ENCODE data around the gene KRTAP13-2. TPM values are rescaled to one million over a fixed set of nuclear protein-coding genes. Genes with fewer than 3 reads are reported as not detected.
A peak's percentile ranks its signal among the peaks of the same experiment; 100 is the strongest.

Gene KRTAP13-2, protein sequence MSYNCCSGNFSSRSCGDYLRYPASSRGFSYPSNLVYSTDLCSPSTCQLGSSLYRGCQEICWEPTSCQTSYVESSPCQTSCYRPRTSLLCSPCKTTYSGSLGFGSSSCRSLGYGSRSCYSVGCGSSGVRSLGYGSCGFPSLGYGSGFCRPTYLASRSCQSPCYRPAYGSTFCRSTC
- not detected in 2 replicates for total RNA-seq (2022)
- Bru-seq, nascent RNA, result not detected
- BruChase-seq, experiment 1, labeled RNA remaining after a 6-hour chase, result not detected
- BruChase-seq, experiment 2, labeled RNA remaining after a 2-hour chase, result not detected
- long read RNA-seq, result 0 reads

- BruUV-seq (replicated peaks), result no TSS peak
- Mint-ChIP-seq H3K4me1 (ENCODE audit: insufficient read depth, unreplicated experiment) (no peaks in the 10 kb centered on the region), H3K27ac (ENCODE audit: low read depth, unreplicated experiment) (no peak within 1 kb of the TSS), H3K27me3 (ENCODE audit: insufficient read depth, unreplicated experiment) (peaks cover 26% of the 10 kb centered on the region), H3K9me3 (ENCODE audit: unreplicated experiment) (no peaks in the 10 kb centered on the region), H3K4me3 (ENCODE audit: unreplicated experiment) (no peak within 1 kb of the TSS), H3K36me3 (ENCODE audit: insufficient read depth, unreplicated experiment) (no peaks in the 10 kb centered on the region)
- CTCF ChIA-PET, result no interaction called here
- intact Hi-C loops (cut with micrococcal nuclease), result no loop called here
- TF ChIP-seq, protein P1, sequence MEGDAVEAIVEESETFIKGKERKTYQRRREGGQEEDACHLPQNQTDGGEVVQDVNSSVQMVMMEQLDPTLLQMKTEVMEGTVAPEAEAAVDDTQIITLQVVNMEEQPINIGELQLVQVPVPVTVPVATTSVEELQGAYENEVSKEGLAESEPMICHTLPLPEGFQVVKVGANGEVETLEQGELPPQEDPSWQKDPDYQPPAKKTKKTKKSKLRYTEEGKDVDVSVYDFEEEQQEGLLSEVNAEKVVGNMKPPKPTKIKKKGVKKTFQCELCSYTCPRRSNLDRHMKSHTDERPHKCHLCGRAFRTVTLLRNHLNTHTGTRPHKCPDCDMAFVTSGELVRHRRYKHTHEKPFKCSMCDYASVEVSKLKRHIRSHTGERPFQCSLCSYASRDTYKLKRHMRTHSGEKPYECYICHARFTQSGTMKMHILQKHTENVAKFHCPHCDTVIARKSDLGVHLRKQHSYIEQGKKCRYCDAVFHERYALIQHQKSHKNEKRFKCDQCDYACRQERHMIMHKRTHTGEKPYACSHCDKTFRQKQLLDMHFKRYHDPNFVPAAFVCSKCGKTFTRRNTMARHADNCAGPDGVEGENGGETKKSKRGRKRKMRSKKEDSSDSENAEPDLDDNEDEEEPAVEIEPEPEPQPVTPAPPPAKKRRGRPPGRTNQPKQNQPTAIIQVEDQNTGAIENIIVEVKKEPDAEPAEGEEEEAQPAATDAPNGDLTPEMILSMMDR (IDR thresholded peaks at IDR 0.05; ENCODE audit: unreplicated experiment), result no peak
- POLR2A ChIA-PET, result no interaction called here
- no peak for DNase-seq (ENCODE audit: unreplicated experiment)
Observed at GRCh38 chr21:30372139-30372770, at the start of gene KRTAP13-2. TSS of gene KRTAP13-2 (minus strand) at chr21:30372271. CDS start at chr21:30372213, 58 bp downstream.

DNA sequence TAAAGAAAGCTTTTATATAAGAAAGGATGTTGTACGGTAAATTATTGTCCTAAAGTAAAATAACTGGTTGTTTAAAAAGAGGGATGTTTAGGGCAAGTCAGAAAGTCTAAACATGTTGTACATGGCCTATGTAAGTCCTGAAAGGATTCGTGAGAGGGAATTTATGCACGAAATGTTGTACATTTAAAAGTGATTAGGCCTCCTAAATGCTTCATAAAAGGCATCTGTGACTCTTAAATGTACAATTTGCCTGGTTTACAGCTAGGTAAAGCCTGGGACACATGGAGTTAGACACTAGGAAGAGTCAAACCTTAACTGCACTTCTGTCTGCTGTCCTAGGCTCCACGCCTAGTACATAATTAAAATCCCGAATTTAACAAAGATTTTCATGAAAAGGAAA lies 43.9 kb upstream of the KRTAP13-2 start:
- DNase-seq (ENCODE audit: unreplicated experiment), result no peak
- Mint-ChIP-seq H3K36me3 (ENCODE audit: insufficient read depth, unreplicated experiment) (no peaks in the 10 kb centered on the region), H3K27me3 (ENCODE audit: insufficient read depth, unreplicated experiment) (peaks cover 66% of the 10 kb centered on the region), H3K4me3 (ENCODE audit: unreplicated experiment) (no peak overlapping the region), H3K4me1 (ENCODE audit: insufficient read depth, unreplicated experiment) (no peaks in the 10 kb centered on the region), H3K27ac (ENCODE audit: low read depth, unreplicated experiment) (no peak overlapping the region), H3K9me3 (ENCODE audit: unreplicated experiment) (no peaks in the 10 kb centered on the region)
- ChIA-PET POLR2A (no interaction called here), CTCF (interaction anchor here (0.5 kb wide), 1 partner anchor 67 kb away, joined by 4 read pairs; no protein-coding TSS in a partner anchor)
- intact Hi-C loops (cut with micrococcal nuclease), result no loop called here
- no TSS peak for BruUV-seq (replicated peaks)
- TF ChIP-seq, protein P1 (IDR thresholded peaks at IDR 0.05; ENCODE audit: unreplicated experiment), result no peak

DNA sequence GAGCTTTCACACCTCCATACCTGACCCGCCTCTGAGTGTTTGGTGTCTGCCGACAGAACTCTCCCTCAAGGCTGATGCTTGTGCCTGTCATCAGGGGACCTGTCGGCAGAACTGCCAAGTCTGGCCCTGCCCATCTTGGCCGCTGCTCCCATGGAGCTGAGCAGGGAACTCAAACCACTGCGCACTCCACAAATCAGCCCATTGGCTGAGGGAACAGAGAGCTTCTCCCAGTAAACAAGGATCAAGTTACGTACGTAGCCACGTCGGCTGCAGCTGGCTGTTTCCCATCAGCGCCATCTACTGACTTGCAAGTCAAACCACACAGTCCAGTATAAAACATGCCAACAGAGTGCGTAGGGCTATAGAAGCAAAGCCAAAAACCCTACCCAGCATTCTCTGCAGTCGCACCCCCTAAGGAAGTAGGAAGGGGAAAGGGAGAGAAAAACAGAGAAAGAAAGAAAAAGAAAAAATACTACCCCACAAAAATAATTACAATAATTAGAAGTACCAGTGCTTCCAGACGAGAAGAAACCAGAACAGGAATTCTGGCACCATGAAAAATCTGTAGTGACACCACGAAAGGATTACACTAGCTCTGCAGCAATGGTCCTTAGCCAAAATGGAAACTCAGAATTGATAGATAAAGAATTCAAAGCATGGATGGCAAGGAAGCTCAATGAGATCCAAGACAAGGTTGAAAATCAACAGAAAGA lies 36.9 kb upstream of the KRTAP13-2 start:
- ChIA-PET POLR2A (no interaction called here), CTCF (interaction anchor here (0.6 to 1.6 kb wide), 7 partner anchors 10 to 716 kb away, joined by 3 to 9 read pairs (median 3); no protein-coding TSS in a partner anchor)
- intact Hi-C loops (cut with micrococcal nuclease), result loop anchor here (1.0 to 10.0 kb wide), 3 partner anchors 68 to 364 kb away; no protein-coding TSS in a partner anchor
- H3K9me3 Mint-ChIP-seq (ENCODE audit: unreplicated experiment), result no peaks in the 10 kb centered on the region
- no peak overlapping the region for H3K27ac Mint-ChIP-seq (ENCODE audit: low read depth, unreplicated experiment)
- no peaks in the 10 kb centered on the region for H3K36me3 Mint-ChIP-seq (ENCODE audit: insufficient read depth, unreplicated experiment)
- H3K27me3 Mint-ChIP-seq (ENCODE audit: insufficient read depth, unreplicated experiment), result peaks cover 94% of the 10 kb centered on the region
- TF ChIP-seq, protein P1 (IDR thresholded peaks at IDR 0.05; ENCODE audit: unreplicated experiment), result peak; percentile 30
- no TSS peak for BruUV-seq (replicated peaks)
- DNase-seq (ENCODE audit: unreplicated experiment), result peak; percentile 91
- H3K4me1 Mint-ChIP-seq (ENCODE audit: insufficient read depth, unreplicated experiment), result peaks cover 7% of the 10 kb centered on the region
- peak overlapping the region; percentile 16 for H3K4me3 Mint-ChIP-seq (ENCODE audit: unreplicated experiment)

DNA sequence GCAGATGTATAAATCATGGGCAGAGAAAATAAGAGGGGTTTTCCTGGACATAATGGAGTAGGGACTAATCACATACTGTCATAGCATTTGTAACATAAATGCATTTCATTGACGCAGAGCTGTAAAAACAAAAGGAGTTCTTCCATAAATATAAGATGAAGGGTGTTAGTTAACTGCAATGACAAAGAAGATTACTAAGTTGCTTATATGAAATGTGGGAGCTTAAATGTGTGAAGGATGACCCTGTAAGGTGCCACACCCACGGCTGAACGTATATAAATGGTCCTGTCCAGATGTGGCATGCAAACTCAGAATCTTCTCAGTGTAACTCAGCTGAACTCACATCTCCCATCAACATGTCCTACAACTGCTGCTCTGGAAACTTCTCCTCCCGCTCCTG lies 23.7 kb upstream of the KRTAP13-2 start, which contains the start of gene KRTAP13-1:
Gene KRTAP13-1 (plus strand): TSS at position 301 of the 400 bp plus-strand sequence. CDS start 56 bp downstream, at position 357.
- CTCF ChIA-PET, result no interaction called here
- intact Hi-C loops (cut with micrococcal nuclease), result no loop called here
- Mint-ChIP-seq H3K9me3 (ENCODE audit: unreplicated experiment) (no peaks in the 10 kb centered on the region), H3K4me1 (ENCODE audit: insufficient read depth, unreplicated experiment) (no peaks in the 10 kb centered on the region), H3K27me3 (ENCODE audit: insufficient read depth, unreplicated experiment) (peaks cover 94% of the 10 kb centered on the region), H3K4me3 (ENCODE audit: unreplicated experiment) (no peak within 1 kb of the TSS), H3K36me3 (ENCODE audit: insufficient read depth, unreplicated experiment) (no peaks in the 10 kb centered on the region), H3K27ac (ENCODE audit: low read depth, unreplicated experiment) (no peak within 1 kb of the TSS)
- DNase-seq (ENCODE audit: unreplicated experiment), result no peak
- POLR2A ChIA-PET, result no interaction called here
- BruUV-seq (replicated peaks), result no TSS peak
- TF ChIP-seq, protein P1 (IDR thresholded peaks at IDR 0.05; ENCODE audit: unreplicated experiment), result no peak
